ENCODE results near the gene PRKCZ. TPM values are rescaled to one million over a fixed set of nuclear protein-coding genes. Genes with fewer than 3 reads are reported as not detected.

Gene PRKCZ
- total RNA-seq, 4 donors from 2014 or later: 3.1 to 5.4 (median 4.7) TPM

- Histone ChIP-seq H3K36me3 (no peaks in the 10 kb centered on the region), H3K27ac (replicated peaks in 1 of 4) (no peak overlapping the region), H3K4me1 (no peaks in the 10 kb centered on the region), H3K9me3 (peaks cover 0 to 36% (median 32%) of the 10 kb centered on the region in 4 donors), H3K4me3 (no peak overlapping the region), H3K27me3 (peaks cover 0 to 74% (median 0%) of the 10 kb centered on the region in 4 donors)
- TF ChIP-seq CTCF (IDR thresholded peaks at IDR 0.05): no peak
- TF ChIP-seq POLR2AphosphoS5 (IDR thresholded peaks at IDR 0.05): no peak
- no peak for TF ChIP-seq POLR2A (IDR thresholded peaks at IDR 0.05; ENCODE audit: low read depth)
- TF ChIP-seq EP300 (IDR thresholded peaks at IDR 0.05): no peak
- intact Hi-C loops (cut with DNase I): no loop called here
- DNase-seq (ENCODE audit: extremely low spot score): no peak
- WGBS: 97% methylated on average over 10 of the region's 20 CpGs
Measured at GRCh38 chr1:2081326-2081885, 31.2 kb downstream of the PRKCZ start.

- Histone ChIP-seq H3K27me3 (peaks cover 0 to 74% (median 0%) of the 10 kb centered on the region in 4 donors), H3K9me3 (peaks cover 0 to 33% (median 28%) of the 10 kb centered on the region in 4 donors), H3K4me1 (no peaks in the 10 kb centered on the region), H3K4me3 (no peak overlapping the region), H3K27ac (replicated peaks in 1 of 4) (no peak overlapping the region), H3K36me3 (no peaks in the 10 kb centered on the region)
- TF ChIP-seq POLR2A (IDR thresholded peaks at IDR 0.05; ENCODE audit: low read depth): no peak
- TF ChIP-seq CTCF (IDR thresholded peaks at IDR 0.05): no peak
- TF ChIP-seq EP300 (IDR thresholded peaks at IDR 0.05): no peak
- TF ChIP-seq POLR2AphosphoS5 (IDR thresholded peaks at IDR 0.05): no peak
- WGBS: 81% methylated on average over 18 of the region's 22 CpGs
- intact Hi-C loops (cut with DNase I): no loop called here
- no peak for DNase-seq (ENCODE audit: extremely low spot score)
Measured at GRCh38 chr1:2082064-2082463, 31.9 kb downstream of the PRKCZ start.

GRCh38 chr1:2083666-2084065 is 33.5 kb downstream of the PRKCZ start:
- no peaks in the 10 kb centered on the region for H3K4me1 ChIP-seq
- no peak for DNase-seq (ENCODE audit: extremely low spot score)
- no peak overlapping the region for H3K27ac ChIP-seq (replicated peaks in 1 of 4)
- no peaks in the 10 kb centered on the region for H3K36me3 ChIP-seq
- intact Hi-C loops (cut with DNase I): no loop called here
- H3K4me3 ChIP-seq: no peak overlapping the region
- TF ChIP-seq EP300 (IDR thresholded peaks at IDR 0.05): no peak
- peaks cover 0 to 17% (median 12%) of the 10 kb centered on the region in 4 donors for H3K9me3 ChIP-seq
- 70% methylated on average over 18 of the region's 18 CpGs for WGBS
- H3K27me3 ChIP-seq: peaks cover 0 to 77% (median 0%) of the 10 kb centered on the region in 4 donors

GRCh38 chr1:2084306-2084705 is 34.1 kb downstream of the PRKCZ start:
- no peaks in the 10 kb centered on the region for H3K4me1 ChIP-seq
- intact Hi-C loops (cut with DNase I): no loop called here
- no peak overlapping the region for H3K27ac ChIP-seq (replicated peaks in 1 of 4)
- peaks cover 0 to 76% (median 0%) of the 10 kb centered on the region in 4 donors for H3K27me3 ChIP-seq
- H3K4me3 ChIP-seq: no peak overlapping the region
- TF ChIP-seq EP300 (IDR thresholded peaks at IDR 0.05) (no peak), CTCF (IDR thresholded peaks at IDR 0.05) (no peak), POLR2AphosphoS5 (IDR thresholded peaks at IDR 0.05) (no peak), POLR2A (IDR thresholded peaks at IDR 0.05; ENCODE audit: low read depth) (no peak)
- H3K9me3 ChIP-seq: peaks cover 0 to 11% (median 6%) of the 10 kb centered on the region in 4 donors
- no peak for DNase-seq (ENCODE audit: extremely low spot score)
- H3K36me3 ChIP-seq: no peaks in the 10 kb centered on the region
- 92% methylated on average over 20 of the region's 20 CpGs for WGBS

- intact Hi-C loops (cut with DNase I): no loop called here
- H3K4me1 ChIP-seq: no peaks in the 10 kb centered on the region
- no peak overlapping the region for H3K4me3 ChIP-seq
- H3K36me3 ChIP-seq: no peaks in the 10 kb centered on the region
- 89% methylated on average over 17 of the region's 17 CpGs for WGBS
- TF ChIP-seq POLR2AphosphoS5 (IDR thresholded peaks at IDR 0.05) (no peak), EP300 (IDR thresholded peaks at IDR 0.05) (no peak), CTCF (IDR thresholded peaks at IDR 0.05) (no peak), POLR2A (IDR thresholded peaks at IDR 0.05; ENCODE audit: low read depth) (no peak)
- H3K27me3 ChIP-seq: peaks cover 0 to 77% (median 0%) of the 10 kb centered on the region in 4 donors
- H3K9me3 ChIP-seq: peaks cover 0 to 4% (median 0%) of the 10 kb centered on the region in 4 donors
- no peak for DNase-seq (ENCODE audit: extremely low spot score)
- H3K27ac ChIP-seq (replicated peaks in 1 of 4): no peak overlapping the region
Measured at GRCh38 chr1:2085080-2085479, 34.9 kb downstream of the PRKCZ start.

All from esophagus muscularis mucosa (tissue), 4 donors.